Measurements from ENCODE around the gene TEAD1.
"Not testable (repeated sequence)": the region's sequence is repeated elsewhere in the genome, so short reads cannot be mapped to it uniquely, and the experiment has no call there.

The TEAD1 gene

GRCh38 chr11:12876340-12876739 is 202.1 kb downstream of the TEAD1 start:
- no peak for DNase-seq

DNA sequence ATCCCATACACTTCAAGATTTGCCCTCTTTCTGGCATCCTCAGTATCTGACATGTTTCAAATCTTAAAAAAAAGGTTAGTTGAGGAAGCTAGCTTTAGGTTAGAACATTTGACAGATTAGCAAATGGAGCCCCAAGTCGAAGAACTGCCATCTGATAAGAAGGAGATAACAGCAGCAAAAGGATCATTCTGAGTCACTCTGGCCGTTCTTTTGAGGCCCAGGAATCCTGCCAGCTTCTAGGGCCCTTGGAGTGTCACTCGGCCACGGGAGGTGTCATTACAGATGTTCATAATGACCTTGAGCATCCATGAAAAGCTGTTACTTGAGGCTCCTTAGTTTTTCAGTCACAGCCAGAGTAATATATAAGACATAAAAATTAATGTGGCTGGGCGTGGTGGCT is 202.8 kb downstream of the TEAD1 start:
- DNase-seq = no peak

DNA sequence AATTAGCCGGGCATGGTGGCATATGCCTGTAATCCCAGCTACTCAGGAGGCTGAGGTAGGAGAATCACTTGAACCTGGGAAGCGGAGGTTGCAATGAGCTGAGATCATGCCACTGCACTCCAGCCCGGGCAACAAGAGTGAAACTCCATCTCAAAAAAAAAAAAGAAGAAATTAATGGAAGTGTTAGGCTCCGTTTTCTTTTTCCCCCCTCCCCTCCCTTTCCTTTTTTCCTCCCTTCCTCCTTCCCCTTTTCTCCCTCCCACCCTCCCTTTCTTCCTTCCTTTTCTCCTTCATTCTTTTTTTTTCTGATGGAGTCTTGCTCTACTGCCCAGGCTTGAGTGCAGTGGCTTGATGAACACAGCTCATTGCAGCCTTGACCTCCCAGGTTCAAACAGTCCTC is 203.3 kb downstream of the TEAD1 start:
- DNase-seq = not testable (repeated sequence)

- DNase-seq = no peak
These were observed 206.1 kb downstream of the TEAD1 start for GRCh38 chr11:12880327-12880726.

GRCh38 chr11:12882670-12883069 is 208.4 kb downstream of the TEAD1 start:
- no peak for DNase-seq

- no peak for DNase-seq
These were observed 210.6 kb downstream of the TEAD1 start for GRCh38 chr11:12884751-12885318.

DNA sequence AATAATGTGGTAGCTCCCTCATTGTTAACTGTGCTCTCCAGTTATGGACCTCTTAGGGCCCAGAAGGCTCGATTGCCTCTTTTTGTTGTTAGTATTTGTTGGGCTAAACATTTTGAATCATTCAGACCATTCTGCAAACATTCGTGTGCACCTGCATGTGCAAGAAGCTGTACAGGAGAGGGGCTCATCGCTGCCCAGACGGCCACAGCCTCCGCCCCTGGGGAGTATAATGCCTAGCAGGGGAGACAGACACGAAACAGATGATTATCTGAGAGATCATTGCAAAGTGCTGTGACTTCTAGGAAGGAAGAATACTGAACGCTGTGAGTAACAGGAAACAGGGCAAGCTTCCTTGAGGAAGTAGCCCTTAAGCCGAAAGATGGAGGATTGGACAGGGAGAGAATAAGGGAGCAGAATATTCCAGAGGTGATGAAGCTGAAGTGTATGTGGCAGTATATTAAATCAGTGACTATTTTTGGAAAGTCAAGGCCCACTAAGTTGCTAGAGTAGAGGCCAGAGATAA is 211.6 kb downstream of the TEAD1 start:
- no peak for DNase-seq

DNA sequence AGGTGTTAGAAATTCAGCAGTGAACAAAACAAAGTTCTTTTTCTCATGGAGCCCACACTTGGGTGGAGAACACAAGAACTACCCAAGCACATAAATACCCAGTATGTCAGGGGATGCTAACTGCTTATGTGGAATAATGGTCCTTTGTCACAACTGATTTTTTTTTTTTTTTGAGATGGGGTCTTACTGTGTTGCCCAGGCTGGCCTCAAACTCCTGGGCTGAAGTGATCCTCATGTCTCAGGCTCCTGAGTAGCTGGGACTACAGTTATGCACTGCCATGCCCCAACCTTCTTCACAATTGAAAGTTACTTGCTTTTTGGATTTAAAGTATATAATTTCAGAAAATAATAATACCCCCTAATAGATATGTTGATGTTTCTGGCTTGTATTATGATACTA is 212.3 kb downstream of the TEAD1 start:
- no peak for DNase-seq

GRCh38 chr11:12888525-12889158 is 214.4 kb downstream of the TEAD1 start:
- DNase-seq = peak; percentile 74

DNA sequence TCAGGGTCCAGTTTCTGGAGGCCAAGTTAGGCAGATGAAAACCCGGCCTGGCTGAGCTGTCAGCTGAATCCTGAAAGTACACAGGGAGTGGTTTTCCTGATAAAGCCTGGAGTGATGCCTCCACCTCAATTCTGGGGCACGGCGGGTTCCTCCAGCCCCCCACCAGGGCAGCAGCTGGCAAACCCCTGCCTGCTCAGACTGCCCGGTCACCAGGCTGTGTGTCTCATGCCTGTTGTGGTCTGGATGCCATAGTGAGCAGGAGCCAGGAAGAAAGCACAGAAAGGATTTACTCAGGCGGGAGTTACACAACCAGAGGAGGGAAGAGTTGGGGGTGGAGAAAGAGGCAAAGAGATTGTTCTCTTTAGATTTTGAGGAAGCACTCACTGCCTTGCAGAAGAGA is 215.0 kb downstream of the TEAD1 start:
- DNase-seq = no peak

GRCh38 chr11:12890476-12890875 is 216.3 kb downstream of the TEAD1 start:
- DNase-seq = no peak

- peak; percentile 53 for DNase-seq
These were observed 219.8 kb downstream of the TEAD1 start for GRCh38 chr11:12893787-12894672.

- no peak for DNase-seq
These were observed 223.2 kb downstream of the TEAD1 start for GRCh38 chr11:12897390-12897789.

DNA sequence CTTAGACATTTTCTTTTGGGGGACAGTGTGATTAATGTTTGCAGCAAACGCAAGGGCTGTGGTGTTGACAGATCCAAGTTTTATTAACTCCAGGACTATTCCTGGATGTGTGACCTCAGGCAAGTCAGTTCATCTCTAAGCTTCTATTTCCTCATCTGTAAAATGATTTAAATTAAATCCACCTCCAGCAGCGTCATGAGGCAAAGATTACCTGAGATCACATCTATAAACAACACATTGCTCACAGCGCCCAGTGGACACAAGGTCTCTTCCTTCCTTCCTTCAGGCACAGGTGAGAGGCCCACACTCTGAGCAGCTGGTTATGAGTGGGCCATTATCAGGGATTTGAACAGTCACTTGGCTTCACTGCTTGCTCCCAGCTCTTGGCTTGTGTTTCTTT is 223.6 kb downstream of the TEAD1 start:
- no peak for DNase-seq

DNA sequence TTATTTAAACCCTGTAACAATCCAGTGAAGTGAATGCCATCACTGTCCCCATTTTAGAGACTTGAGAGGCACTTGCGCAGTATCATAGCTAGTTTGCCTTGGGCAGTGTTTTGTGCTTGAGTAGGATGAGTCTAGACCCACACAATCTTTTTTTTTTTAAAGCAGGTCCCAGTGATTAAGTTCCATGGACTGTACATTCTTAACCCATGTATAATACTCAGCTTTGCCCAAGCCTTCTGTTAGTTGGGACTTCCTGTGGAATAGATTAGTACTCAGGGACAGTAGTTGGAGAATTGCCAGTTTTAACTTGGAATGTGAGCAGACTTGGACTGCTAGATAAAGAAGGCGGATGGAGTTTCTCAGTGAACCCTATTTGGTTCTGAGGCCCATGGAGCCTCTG is 226.3 kb downstream of the TEAD1 start:
- no peak for DNase-seq

DNA sequence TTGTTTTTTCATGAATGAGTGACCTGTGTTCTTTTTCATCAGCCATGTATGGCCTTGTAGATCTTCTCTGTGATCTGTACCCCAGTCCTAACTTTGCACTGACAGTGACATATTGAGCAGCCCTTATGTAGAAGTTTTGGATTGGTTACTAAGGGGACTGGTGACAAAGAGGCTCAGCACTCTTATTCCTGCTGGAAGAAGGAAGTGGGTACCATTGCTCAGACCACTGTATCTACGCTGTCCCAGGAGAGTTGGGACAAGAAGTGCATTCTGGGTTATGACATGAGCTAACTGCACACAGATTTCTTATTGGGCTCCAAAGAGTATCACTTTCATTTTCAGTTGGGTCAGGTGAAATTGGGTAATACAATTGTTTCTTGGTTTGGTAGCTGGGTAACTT is 227.1 kb downstream of the TEAD1 start:
- DNase-seq = no peak

DNA sequence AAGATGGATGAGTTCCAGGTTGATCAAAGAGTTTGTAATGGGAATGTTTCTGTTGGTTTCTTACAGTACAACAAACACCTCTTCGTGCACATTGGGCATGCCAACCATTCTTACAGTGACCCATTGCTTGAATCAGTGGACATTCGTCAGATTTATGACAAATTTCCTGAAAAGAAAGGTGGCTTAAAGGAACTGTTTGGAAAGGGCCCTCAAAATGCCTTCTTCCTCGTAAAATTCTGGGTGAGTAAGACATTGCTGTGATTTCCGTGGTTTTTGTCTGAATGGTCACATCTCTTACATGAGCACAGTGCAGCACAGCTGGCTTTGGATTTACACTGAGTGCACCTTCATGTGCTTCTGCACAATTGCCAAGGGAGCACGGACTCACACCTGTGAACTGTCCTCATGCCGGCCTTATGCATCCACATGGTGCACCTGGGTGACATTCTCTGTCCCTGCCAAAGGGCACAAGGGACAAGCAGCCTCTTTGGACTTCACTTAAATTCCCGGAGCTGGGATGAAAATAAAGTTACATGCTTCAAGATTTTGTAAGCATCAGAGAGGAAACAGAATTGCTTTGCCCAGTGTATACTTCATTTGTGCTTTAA is 227.8 kb downstream of the TEAD1 start:
- no peak for DNase-seq

GRCh38 chr11:12902791-12903486 is 228.7 kb downstream of the TEAD1 start:
- no peak for DNase-seq

DNA sequence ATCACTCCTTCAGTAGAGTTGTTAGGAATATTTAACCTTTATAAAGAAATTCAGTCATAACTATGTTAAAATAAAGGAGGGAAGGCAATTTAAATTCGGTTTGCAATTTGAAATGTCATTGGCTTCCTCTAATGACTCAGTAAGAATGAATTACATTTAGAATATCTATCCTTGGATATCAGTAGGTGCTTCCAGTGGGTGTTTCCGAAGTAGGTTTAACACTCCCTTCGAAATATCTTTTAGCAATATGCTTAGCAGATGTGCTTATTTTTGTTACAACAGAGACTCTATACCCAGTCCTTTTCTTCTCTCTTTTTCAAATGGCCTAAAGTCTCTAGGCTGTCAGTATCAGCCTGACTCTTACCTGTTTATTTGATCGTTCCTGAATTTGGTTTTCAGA is 231.2 kb downstream of the TEAD1 start:
- DNase-seq = no peak

DNA sequence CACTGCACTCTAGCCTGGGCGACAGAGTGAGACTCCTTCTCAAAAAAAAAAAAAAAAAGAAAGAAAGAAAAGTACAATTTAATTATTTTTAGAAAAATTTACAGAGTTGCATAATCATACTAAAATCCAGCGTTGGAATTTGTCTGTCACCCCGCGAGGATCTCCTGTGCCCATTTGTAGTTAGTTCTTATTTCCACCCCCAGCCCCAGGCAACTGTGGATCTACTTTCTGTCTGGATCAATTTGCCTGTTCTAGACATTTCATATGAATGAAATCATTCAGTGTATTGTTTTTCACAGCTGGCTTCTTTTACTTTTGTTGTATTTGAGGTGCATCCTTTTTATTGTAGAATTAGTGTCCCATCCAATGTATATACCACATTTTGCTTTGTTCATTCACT is 232.3 kb downstream of the TEAD1 start:
- DNase-seq = no peak

DNA sequence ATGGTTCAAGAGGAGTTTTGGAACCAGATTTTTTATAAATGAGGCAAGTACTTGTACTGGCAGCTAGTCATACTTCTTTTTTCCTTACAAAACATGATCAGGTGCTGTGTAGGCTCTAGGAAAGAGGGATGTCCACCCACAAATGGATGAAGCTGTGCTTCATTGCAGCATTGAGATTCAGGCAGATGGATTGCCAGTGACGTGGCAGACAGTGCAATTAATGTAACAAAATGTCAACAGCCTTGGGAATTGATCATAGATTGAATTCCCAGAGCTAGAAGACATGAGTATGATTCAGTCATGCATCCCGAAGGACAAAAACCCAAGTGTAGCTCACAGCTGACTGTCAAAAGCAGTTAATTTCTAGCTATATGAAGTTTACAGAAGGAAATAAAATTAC is 235.7 kb downstream of the TEAD1 start:
- DNase-seq = no peak

GRCh38 chr11:12914400-12914912 is 240.2 kb downstream of the TEAD1 start:
- no peak for DNase-seq

DNA sequence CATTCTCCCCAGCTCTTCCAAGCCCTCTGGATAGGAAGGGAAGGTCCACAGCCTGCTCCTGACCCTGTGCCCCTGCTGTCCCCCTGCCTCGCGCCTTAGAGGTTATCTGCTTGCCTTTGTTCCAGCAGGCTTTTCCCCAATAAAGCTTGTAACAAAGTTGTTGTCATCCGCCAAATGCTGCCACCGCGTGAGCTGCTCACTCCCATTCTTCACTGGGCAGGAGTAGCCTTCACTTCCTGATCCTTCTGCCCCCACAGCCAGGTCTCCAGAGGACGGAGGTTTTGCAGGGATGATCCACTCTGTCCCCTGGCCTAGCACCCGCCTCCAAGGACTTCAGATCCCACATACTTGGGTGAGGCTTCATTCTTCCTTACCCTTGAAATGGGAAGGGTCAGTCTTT is 240.9 kb downstream of the TEAD1 start:
- DNase-seq = no peak

All from CD4-positive, alpha-beta T cell treated with Interleukin-6 for 4 hours (primary cell).